ENCODE data around the gene SULT1A1. TPM values are rescaled to one million over a fixed set of nuclear protein-coding genes. Genes with fewer than 3 reads are reported as not detected.

The SULT1A1 gene
- total and polyA plus RNA-seq, 2 of the 13 experiments (the other 11 are each of a cell fraction or from before 2014, with no cell fraction given): 114 to 147 TPM

GRCh38 chr16:28609631-28610594, at the start of gene SULT1A1 (continued):
- TF ChIP-seq ZNF740 (CRISPR knock-in tag; IDR thresholded peaks at IDR 0.05) (no peak; the same call in 1 of the 2 replicates), KLF16 (CRISPR knock-in tag; IDR thresholded peaks at IDR 0.05) (peak in 1 of 2 experiments; percentile 31; a peak in 1 of 4 replicates), MAFG (CRISPR knock-in tag; IDR thresholded peaks at IDR 0.05) (no peak; the same call in 1 of the 2 replicates), ZNF34 (CRISPR knock-in tag; IDR thresholded peaks at IDR 0.05; ENCODE audit: borderline replicate concordance) (no peak), MXD4 (CRISPR knock-in tag; IDR thresholded peaks at IDR 0.05) (no peak; the same call in 1 of the 2 replicates), TRAFD1 (CRISPR knock-in tag; IDR thresholded peaks at IDR 0.05; ENCODE audit: borderline replicate concordance) (no peak), ZNF552 (CRISPR knock-in tag; IDR thresholded peaks at IDR 0.05; ENCODE audit: borderline replicate concordance) (no peak), ZNF275 (CRISPR knock-in tag; IDR thresholded peaks at IDR 0.05; ENCODE audit: borderline replicate concordance) (peak; percentile 65; the same call in 1 of the 2 replicates), HIC2 (CRISPR knock-in tag; IDR thresholded peaks at IDR 0.05; ENCODE audit: low read depth) (peak; percentile 64), MAFK (conservative IDR thresholded peaks at IDR 0.05 in 1 of 2, IDR thresholded peaks at IDR 0.05 in 1 of 2; ENCODE audit: low read length in 2 of 2) (0 out of 4 replicates have a peak, but pooled peaks of 1 of the 2 experiments have one; percentile 5), BCLAF1 (IDR thresholded peaks at IDR 0.05) (no peak), CREBL2 (CRISPR knock-in tag; IDR thresholded peaks at IDR 0.05; ENCODE audit: borderline replicate concordance) (no peak), CEBPZ (IDR thresholded peaks at IDR 0.05; ENCODE audit: low read length) (no peak), POLR2AphosphoS5 (IDR thresholded peaks at IDR 0.05; ENCODE audit: low read depth, low read length) (peak; percentile 97)
